GM19455 (cell line): ENCODE measurements around the gene MTCL1.

ENCODE experiments used
- ATAC-seq: cut with Tn5 transposase; IDR thresholded peaks from one replicate; pipeline ENCODE4 v1.9.1; 2021; ENCODE audit not compliant: unreplicated experiment

MTCL1 gene

GRCh38 chr18:8826971-8827370, 121.6 kb downstream of the MTCL1 start:
- no peak for ATAC-seq

- no peak for ATAC-seq
Measured at GRCh38 chr18:8828300-8828699, 122.9 kb downstream of the MTCL1 start.

- no peak for ATAC-seq
Measured at GRCh38 chr18:8828798-8829197, 123.4 kb downstream of the MTCL1 start.

GRCh38 chr18:8830067-8831060, 125.0 kb downstream of the MTCL1 start:
- no peak for ATAC-seq

- ATAC-seq, result no peak
Measured at GRCh38 chr18:8831112-8831511, 125.8 kb downstream of the MTCL1 start.

- ATAC-seq, result no peak
Measured at GRCh38 chr18:8831531-8831930, 126.2 kb downstream of the MTCL1 start.

- ATAC-seq, result no peak
Measured at GRCh38 chr18:8833480-8833879, 128.1 kb downstream of the MTCL1 start.

- ATAC-seq, result no peak
Measured at GRCh38 chr18:8834881-8835280, 129.5 kb downstream of the MTCL1 start.

GRCh38 chr18:8835521-8835953, 130.2 kb downstream of the MTCL1 start:
- ATAC-seq, result no peak

- no peak for ATAC-seq
Measured at GRCh38 chr18:8839281-8839680, 133.9 kb downstream of the MTCL1 start.

GRCh38 chr18:8841781-8842485, 136.6 kb downstream of the MTCL1 start:
- ATAC-seq, result no peak

GRCh38 chr18:8842506-8842905, 137.2 kb downstream of the MTCL1 start:
- no peak for ATAC-seq

- no peak for ATAC-seq
Measured at GRCh38 chr18:8843005-8843404, 137.6 kb downstream of the MTCL1 start.

- ATAC-seq, result no peak
Measured at GRCh38 chr18:8844721-8845148, 139.4 kb downstream of the MTCL1 start.

- no peak for ATAC-seq
Measured at GRCh38 chr18:8845506-8845905, 140.2 kb downstream of the MTCL1 start.

GRCh38 chr18:8847066-8847755, 141.9 kb downstream of the MTCL1 start:
- no peak for ATAC-seq

GRCh38 chr18:8847900-8848299, 142.5 kb downstream of the MTCL1 start:
- no peak for ATAC-seq

GRCh38 chr18:8848541-8848940, 143.2 kb downstream of the MTCL1 start:
- no peak for ATAC-seq

GRCh38 chr18:8849696-8850095, 144.3 kb downstream of the MTCL1 start:
- ATAC-seq, result no peak

- no peak for ATAC-seq
Measured at GRCh38 chr18:8851659-8852058, 146.3 kb downstream of the MTCL1 start.

GRCh38 chr18:8854550-8854949, 149.2 kb downstream of the MTCL1 start:
- no peak for ATAC-seq
